Measurements from ENCODE around the gene CHST3.
"Not testable (repeated sequence)": the region's sequence is repeated elsewhere in the genome, so short reads cannot be mapped to it uniquely, and the experiment has no call there.

Gene CHST3

DNA sequence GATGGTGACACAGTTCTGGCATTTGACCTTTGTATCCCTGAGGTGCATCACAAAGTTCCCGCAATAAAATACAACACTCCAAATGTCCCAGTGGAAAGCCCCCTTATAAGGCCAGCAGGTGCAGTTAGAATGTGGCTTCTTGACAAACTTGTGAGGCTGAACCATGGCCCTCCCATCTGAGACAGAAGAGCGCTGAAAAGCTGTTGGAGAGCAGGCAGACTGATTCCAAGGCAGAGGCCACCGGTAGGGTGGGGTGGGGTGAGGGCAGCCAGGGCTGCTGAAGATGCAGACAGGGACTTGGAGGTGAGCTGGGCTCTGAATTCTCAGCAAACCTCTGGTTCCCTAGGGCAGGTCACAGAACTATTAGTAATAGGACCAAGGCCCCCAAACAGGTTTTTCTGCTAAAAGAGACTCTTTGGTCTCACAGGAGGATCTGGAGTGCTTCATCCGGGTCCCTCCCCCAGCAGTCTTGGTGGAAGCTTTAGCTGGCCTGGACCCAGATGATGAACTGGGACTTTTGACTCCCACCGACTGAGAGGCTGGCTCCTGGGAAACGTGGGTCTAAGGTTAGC, 15.6 kb upstream of the CHST3 start:
- DNase-seq (ENCODE audit: low read depth): no peak

DNA sequence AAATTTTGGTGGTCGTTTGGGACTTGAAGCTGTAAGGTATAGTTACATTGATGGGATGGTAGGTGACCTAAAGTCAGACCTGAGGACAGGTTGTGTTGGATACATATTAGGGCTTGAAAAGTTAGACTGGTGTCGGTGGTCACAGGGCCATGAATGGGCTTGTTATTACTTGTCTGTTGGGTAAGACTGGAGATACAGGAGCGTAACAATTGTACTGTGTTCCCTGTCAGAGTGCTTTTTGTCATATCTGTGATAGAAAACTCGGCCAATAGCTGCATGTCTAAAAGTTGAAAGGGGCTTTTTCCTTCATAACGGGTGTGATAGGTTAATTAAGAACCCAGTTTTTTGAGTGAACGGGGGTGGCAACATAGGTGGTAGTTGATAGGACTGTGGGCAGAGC, 13.5 kb upstream of the CHST3 start:
- no peak for DNase-seq (ENCODE audit: low read depth)

DNA sequence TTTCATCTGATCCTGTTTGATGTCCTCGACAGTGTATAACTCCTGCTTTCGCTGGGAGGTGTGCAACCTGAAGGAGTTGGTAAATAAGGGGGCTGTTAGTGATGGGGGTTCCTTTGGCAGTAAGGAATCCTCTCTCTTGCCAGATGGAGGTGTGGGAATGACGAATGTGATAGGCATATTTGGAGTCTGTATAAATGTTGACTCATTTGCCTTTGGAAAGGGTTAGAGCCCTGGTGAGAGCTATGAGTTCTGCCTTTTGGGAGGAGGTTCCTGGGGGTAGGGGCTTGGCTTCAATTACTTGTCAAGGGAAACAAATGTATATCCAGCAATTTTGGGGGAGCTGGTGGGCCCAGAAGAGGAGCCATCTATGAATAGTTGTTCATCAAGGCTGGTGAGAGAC, 11.4 kb upstream of the CHST3 start:
- DNase-seq (ENCODE audit: low read depth): no peak

- DNase-seq (ENCODE audit: low read depth): no peak
Measured at GRCh38 chr10:71957546-71958275, 6.5 kb upstream of the CHST3 start.

DNA sequence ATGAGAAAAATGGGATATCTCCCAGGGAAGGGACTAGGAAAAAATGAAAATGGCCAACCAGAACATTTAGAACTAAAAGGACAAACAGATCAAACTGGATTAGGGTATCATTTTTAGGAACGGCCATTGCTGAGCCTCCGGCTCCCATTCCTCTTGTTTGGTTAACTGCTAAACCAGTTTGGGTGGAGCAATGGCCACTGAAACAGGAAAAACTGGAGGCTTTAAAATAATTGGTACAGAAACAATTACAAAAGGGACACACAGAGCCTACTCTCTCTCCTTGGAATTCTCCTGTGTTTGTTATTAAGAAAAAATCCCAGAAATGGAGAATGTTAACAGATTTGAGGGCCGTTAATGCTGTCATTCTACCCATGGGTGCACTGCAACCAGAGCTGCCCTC, 4.7 kb upstream of the CHST3 start:
- DNase-seq (ENCODE audit: low read depth): no peak

GRCh38 chr10:71961831-71962230, 2.4 kb upstream of the CHST3 start:
- DNase-seq (ENCODE audit: low read depth): no peak

DNA sequence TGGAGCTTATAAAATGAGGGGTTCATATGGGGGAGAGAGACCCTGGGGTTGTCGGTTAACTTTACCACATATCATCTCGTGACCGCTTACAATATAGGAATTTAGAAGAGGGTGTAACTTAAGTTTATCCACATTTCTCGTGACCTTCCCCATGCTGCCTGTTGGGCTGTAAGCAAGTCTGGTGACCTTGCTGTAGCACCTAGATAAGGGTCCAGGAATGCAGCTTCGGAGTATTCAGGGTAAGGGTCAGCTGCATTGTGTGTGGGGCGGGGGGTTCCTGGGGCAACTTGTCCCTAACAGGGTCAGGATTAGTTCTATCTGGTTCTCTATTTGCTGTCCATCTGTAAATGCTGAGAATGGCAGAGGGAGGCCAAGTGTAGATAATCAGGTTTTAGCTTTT, 1.3 kb upstream of the CHST3 start:
- DNase-seq (ENCODE audit: low read depth): no peak

DNA sequence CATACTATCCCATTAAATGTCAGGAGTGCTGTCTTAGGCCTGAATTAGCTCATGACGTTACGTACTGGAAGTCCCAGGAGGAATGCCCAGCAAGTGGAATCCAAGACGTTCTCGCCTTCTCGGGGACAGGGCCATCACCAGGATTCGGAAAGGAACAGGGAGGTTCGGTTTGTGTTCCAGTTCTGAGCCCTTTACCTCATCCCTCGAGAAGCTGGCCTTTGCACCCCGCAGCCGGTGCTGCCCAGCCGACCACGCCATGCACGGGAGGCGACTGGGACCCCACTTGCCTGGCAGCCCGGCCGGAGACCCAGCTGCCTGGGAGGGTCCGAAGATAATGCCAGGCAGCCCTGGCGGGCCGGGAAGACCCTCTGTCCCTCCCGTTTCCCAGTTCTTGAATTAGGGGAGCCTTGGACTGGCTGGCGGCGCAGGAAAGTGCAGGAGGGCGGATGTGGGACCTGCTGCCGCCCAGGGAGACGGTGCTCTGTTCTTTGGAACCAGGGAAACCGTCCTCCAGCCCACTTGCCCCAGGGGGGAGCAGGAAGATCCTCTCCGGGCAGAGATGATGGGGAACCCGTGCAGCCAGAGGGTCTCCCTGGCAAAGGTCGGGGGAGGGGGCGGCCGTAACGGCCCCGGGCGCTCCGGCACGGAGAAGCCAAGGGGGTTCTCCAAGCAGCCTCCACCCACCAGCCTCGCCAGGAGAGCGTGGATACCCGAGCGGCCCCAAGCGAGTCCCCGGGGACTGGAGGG, 671 bp upstream of the CHST3 start:
- DNase-seq (ENCODE audit: low read depth): no peak

- DNase-seq (ENCODE audit: low read depth): no peak
Measured at GRCh38 chr10:71964743-71965515, 734 bp downstream of the CHST3 start.

DNA sequence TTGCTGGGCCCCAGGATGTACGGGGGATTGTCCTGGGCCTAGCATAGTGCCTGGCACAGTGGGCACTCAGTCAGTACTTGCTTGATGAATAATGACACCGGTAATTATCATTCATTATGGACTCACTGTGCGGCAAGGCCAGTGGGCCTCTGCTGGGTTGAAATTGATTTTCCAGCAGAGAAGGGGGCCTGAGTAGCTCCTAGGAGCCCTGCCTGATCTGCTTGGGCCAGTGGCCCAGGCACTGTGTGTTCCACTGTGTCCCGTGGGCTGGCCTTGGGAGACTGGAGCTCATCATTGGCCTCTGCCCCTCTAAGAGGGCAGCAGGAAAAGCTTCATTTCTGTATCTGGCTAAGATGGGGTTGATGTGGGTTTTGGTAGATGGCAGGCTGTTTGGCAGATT, 1.4 kb downstream of the CHST3 start:
- no peak for DNase-seq (ENCODE audit: low read depth)

- no peak for DNase-seq (ENCODE audit: low read depth)
Measured at GRCh38 chr10:71966046-71967004, 2.1 kb downstream of the CHST3 start.

GRCh38 chr10:71967958-71968357, 3.8 kb downstream of the CHST3 start:
- DNase-seq (ENCODE audit: low read depth): not testable (repeated sequence)

DNA sequence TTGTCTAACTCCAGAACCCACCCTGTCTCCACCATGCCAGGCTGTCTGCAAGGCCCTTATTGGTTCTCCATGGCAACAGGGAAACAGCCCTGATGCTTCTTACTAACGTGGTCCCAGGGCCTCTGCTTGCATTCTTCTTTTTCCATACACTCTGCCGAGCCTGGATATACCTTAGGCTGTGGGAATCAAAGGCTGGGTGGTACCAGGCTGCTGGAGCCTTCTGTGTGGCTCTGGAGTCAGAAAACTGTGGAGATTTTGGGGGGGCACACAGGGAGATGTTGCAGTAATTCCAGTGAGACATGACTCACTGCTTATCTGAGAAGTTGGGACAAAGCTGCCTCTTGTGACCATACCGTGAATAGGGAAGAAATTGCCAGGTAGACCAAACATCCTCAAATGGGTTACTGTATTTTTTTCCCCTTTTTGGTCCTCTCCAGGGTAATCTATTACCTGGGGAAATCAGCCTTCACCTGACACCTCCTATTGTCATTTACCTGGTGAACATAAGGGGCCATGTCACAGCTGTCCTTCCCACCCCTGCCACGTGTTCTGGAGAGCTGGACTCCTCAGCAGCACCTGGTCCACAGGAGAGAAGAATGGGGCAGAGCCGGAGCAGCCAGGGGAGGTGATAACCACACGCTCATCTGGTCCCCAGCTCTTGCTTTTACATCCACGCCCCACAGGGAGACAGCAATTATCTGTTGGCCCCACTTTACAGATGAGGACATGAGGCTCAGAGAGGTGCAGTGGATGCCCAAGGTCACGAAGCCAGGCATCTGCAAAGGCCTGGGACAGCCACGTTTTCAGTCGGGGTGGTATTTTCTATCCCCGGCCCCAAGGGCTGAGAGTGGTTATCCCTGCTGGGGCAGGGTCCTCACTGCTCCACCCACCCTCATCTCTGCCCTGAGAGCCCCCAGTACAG, 4.6 kb downstream of the CHST3 start:
- no peak for DNase-seq (ENCODE audit: low read depth)

GRCh38 chr10:71969929-71970328, 5.7 kb downstream of the CHST3 start:
- no peak for DNase-seq (ENCODE audit: low read depth)

DNA sequence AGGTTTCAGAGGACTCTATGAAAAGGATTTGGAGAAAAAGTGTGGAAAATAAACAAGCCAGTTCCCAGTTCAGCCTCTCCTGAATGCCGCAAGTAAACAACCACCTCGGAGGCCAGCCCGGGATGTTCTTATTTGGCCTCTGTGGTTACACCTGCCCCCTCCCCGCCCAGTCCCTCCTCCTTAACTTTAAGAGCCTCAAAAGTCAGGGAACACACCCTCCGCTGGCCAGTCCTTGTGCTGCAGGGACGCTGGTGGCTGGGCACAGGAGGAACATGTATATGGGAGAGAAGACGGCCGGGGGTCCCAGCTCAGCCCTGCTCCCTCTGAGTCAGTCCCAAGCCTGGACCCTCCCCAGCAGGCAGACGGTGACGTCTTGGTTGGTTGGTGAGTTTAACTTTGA, 6.1 kb downstream of the CHST3 start:
- no peak for DNase-seq (ENCODE audit: low read depth)

- no peak for DNase-seq (ENCODE audit: low read depth)
Measured at GRCh38 chr10:71970869-71971268, 6.7 kb downstream of the CHST3 start.

DNA sequence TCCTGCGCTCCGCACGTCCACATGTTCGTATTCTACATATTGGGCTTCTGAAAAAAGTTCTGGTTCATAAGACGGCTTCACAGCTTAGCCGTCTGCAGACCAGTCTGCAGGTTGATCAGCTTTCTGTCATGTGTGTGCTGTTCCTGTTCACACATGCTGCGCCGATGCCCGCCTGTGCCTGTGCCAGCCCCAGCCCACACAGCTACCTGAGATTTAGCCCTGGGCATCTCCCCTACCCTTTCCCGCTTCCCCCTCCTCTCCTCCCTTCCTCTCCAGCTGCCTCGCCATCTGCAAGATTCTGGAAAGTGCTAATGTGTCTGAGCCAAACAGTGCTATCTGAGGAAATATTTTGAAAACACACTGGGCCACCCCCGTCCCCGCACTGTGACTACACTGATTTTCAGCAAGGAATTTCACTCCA, 7.1 kb downstream of the CHST3 start:
- no peak for DNase-seq (ENCODE audit: low read depth)

- DNase-seq (ENCODE audit: low read depth): no peak
Measured at GRCh38 chr10:71971769-71972555, 7.8 kb downstream of the CHST3 start.

Data from GM04503 (cell line).